IMR-90 (cell line): ENCODE data around the gene LOX. TPM values are rescaled to one million over a fixed set of nuclear protein-coding genes. Genes with fewer than 3 reads are reported as not detected.

Experiments used
- ATAC-seq: fragments of 200-7000 bp; cut with Tn5 transposase; 2 replicates; pipeline ENCODE4 v1.9.1; 2020; ENCODE audit warnings: low read depth, mild to moderate bottlenecking, moderate library complexity
- BruUV-seq: library from RNA; stranded (reverse); fragments of 400-500 nt; replicated peaks from 2 replicates; lab custom pipeline; 2021; lab: Mats Ljungman, UMichigan
- CTCF ChIA-PET: fragments of 300-600 bp; formaldehyde crosslinking; extraction: SDS; loops from one replicate; lab custom pipeline; 2021; ENCODE audit warnings: antibody characterized with exemption; lab: Yijun Ruan, JAX
- POLR2A ChIA-PET: fragments of 300-600 bp; sonication (Branson Sonifier 250); formaldehyde crosslinking; loops from one replicate; lab custom pipeline; 2022; ENCODE audit warnings: antibody characterized with exemption; ENCODE audit not compliant: unreplicated experiment; lab: Charles Lee
- DNase-seq: peaks from one replicate; pipeline ENCODE4 v3.0.0; 2013
- H2AFZ ChIP-seq: replicated peaks from 2 replicates; pipeline ENCODE3; 2013; ENCODE audit warnings: low read length, mild to moderate bottlenecking; ENCODE audit not compliant: poor library complexity
- H2AK5ac ChIP-seq: 2 replicates; pipeline ENCODE4 v1.6.1; 2013; ENCODE audit warnings: low read depth, low read length, inconsistent platforms
- H2AK9ac ChIP-seq: replicated peaks from 2 replicates; pipeline ENCODE3; 2013; ENCODE audit warnings: mild to moderate bottlenecking, low read depth, low read length, moderate library complexity; ENCODE audit not compliant: poor library complexity
- H2BK120ac ChIP-seq: 2 replicates; pipeline ENCODE4 v1.6.1; 2013; ENCODE audit warnings: low read depth, low read length, inconsistent platforms
- H2BK15ac ChIP-seq: 3 replicates; pipeline ENCODE4 v1.6.1; 2013; ENCODE audit warnings: low read depth, low read length, inconsistent platforms
- H2BK20ac ChIP-seq: 2 replicates; pipeline ENCODE4 v1.6.1; 2013; ENCODE audit warnings: low read depth, mild to moderate bottlenecking, inconsistent platforms, low read length, moderate library complexity
- H2BK5ac ChIP-seq: 2 replicates; pipeline ENCODE4 v1.6.1; 2013; ENCODE audit warnings: mild to moderate bottlenecking, low read depth, low read length, inconsistent platforms; ENCODE audit not compliant: poor library complexity, severe bottlenecking
- H3K14ac ChIP-seq: replicated peaks from 2 replicates; pipeline ENCODE4 v1.6.1; 2013; ENCODE audit warnings: low read depth, low read length, inconsistent platforms
- H3K18ac ChIP-seq: 2 replicates; pipeline ENCODE4 v1.6.1; 2013; ENCODE audit warnings: low read depth, low read length, control low read depth
- H3K23ac ChIP-seq: 2 replicates; pipeline ENCODE4 v1.6.1; 2013; ENCODE audit warnings: low read depth, low read length, inconsistent platforms
- H3K27ac ChIP-seq: 2 replicates; pipeline ENCODE4 v1.5.1; 2013; ENCODE audit warnings: mild to moderate bottlenecking, control low read depth, low read length; ENCODE audit not compliant: insufficient read depth
- H3K27me3 ChIP-seq: 2 replicates; pipeline ENCODE4 v1.6.1; 2013; ENCODE audit warnings: low read length; ENCODE audit not compliant: control insufficient read depth, insufficient read depth
- H3K36me3 ChIP-seq: 2 replicates; pipeline ENCODE4 v1.6.1; 2013; ENCODE audit warnings: low read length, mixed read lengths; ENCODE audit not compliant: control insufficient read depth, insufficient read depth
- H3K4ac ChIP-seq: 2 replicates; pipeline ENCODE4 v1.6.1; 2013; ENCODE audit warnings: low read depth, low read length, inconsistent platforms
- H3K4me1 ChIP-seq: 2 replicates; pipeline ENCODE4 v1.6.1; 2013; ENCODE audit warnings: low read length, mixed read lengths; ENCODE audit not compliant: control insufficient read depth, insufficient read depth
- H3K4me2 ChIP-seq: 2 replicates; pipeline ENCODE4 v1.6.1; 2013; ENCODE audit warnings: low read depth, mild to moderate bottlenecking, control low read depth, low read length, moderate library complexity
- H3K4me3 ChIP-seq: 2 replicates; pipeline ENCODE4 v1.5.1; 2013; ENCODE audit warnings: low read depth, mild to moderate bottlenecking, control low read depth, low read length, moderate library complexity; ENCODE audit not compliant: insufficient read depth
- H3K56ac ChIP-seq: 2 replicates; pipeline ENCODE4 v1.6.1; 2013; ENCODE audit warnings: low read length, inconsistent platforms; ENCODE audit not compliant: insufficient read depth; ENCODE audit errors: extremely low read depth
- H3K79me1 ChIP-seq, 2 experiments: 2 replicates each; pipeline ENCODE4 v1.6.1; 2013; ENCODE audit warnings: low read length in 2 of 2, inconsistent platforms in 1 of 2, low read depth in 1 of 2
- H3K9ac ChIP-seq: 2 replicates; pipeline ENCODE4 v1.6.1; 2013; ENCODE audit warnings: low read depth, low read length, control low read depth
- H3K9me1 ChIP-seq: 2 replicates; pipeline ENCODE4 v1.6.1; 2013; ENCODE audit warnings: low read length, inconsistent platforms; ENCODE audit not compliant: insufficient read depth
- H3K9me3 ChIP-seq: 2 replicates; pipeline ENCODE4 v1.6.1; 2013; ENCODE audit warnings: low read length; ENCODE audit not compliant: control insufficient read depth, insufficient read depth
- H4K20me1 ChIP-seq: 2 replicates; pipeline ENCODE4 v1.6.1; 2013; ENCODE audit warnings: low read length, inconsistent platforms; ENCODE audit not compliant: insufficient read depth
- H4K5ac ChIP-seq: 2 replicates; pipeline ENCODE4 v1.6.1; 2013; ENCODE audit warnings: mild to moderate bottlenecking, low read depth, low read length, control low read depth
- H4K8ac ChIP-seq, 2 experiments: 2 replicates each; pipeline ENCODE4 v1.6.1; 2013; ENCODE audit warnings: low read depth in 2 of 2, low read length in 2 of 2, control low read depth in 1 of 2, inconsistent platforms in 1 of 2
- H4K91ac ChIP-seq: 2 replicates; pipeline ENCODE4 v1.6.1; 2013; ENCODE audit warnings: low read depth, low read length, inconsistent platforms; ENCODE audit not compliant: insufficient read depth
- BHLHE40 ChIP-seq: fragments of 150-350 bp; IDR thresholded peaks from 2 replicates; pipeline ENCODE4 v1.6.1; 2016; ENCODE audit warnings: mild to moderate bottlenecking, low read depth, low read length
- CEBPB ChIP-seq: IDR thresholded peaks from 2 replicates; pipeline ENCODE4 v1.6.1; 2012; ENCODE audit warnings: low read depth, low read length, improper control_type of control experiment
- CHD1 ChIP-seq: IDR thresholded peaks from 2 replicates; pipeline ENCODE4 v1.6.1; 2012; ENCODE audit warnings: low read depth, low read length, improper control_type of control experiment
- FOS ChIP-seq: fragments of 150-350 bp; IDR thresholded peaks from 2 replicates; pipeline ENCODE4 v1.6.1; 2016; ENCODE audit warnings: low read depth, low read length
- MAFK ChIP-seq: IDR thresholded peaks from 2 replicates; pipeline ENCODE4 v1.6.1; 2012; ENCODE audit warnings: low read depth, low read length, improper control_type of control experiment
- MAZ ChIP-seq: IDR thresholded peaks from 2 replicates; pipeline ENCODE4 v1.6.1; 2012; ENCODE audit warnings: low read depth, mild to moderate bottlenecking, low read length, improper control_type of control experiment, moderate library complexity, borderline replicate concordance
- MXI1 ChIP-seq: IDR thresholded peaks from 2 replicates; pipeline ENCODE4 v1.6.1; 2012; ENCODE audit warnings: low read depth, mild to moderate bottlenecking, low read length, moderate library complexity, borderline replicate concordance
- NFE2L2 ChIP-seq: fragments of 150-350 bp; IDR thresholded peaks from 2 replicates; pipeline ENCODE4 v1.6.1; 2016; ENCODE audit warnings: low read depth, mild to moderate bottlenecking, low read length
- POLR2A ChIP-seq: IDR thresholded peaks from 2 replicates; pipeline ENCODE4 v1.6.1; 2012; ENCODE audit warnings: mild to moderate bottlenecking, low read depth, low read length
- RAD21 ChIP-seq: IDR thresholded peaks from 2 replicates; pipeline ENCODE4 v1.6.1; 2012; ENCODE audit warnings: low read length, improper control_type of control experiment
- RCOR1 ChIP-seq: IDR thresholded peaks from 2 replicates; pipeline ENCODE4 v1.6.1; 2012; ENCODE audit warnings: mild to moderate bottlenecking, low read length, improper control_type of control experiment; ENCODE audit not compliant: insufficient replicate concordance
- RFX5 ChIP-seq: IDR thresholded peaks from 2 replicates; pipeline ENCODE4 v1.8.0; 2012; ENCODE audit warnings: low read depth, mild to moderate bottlenecking, low read length, moderate library complexity
- SMC3 ChIP-seq: fragments of 150-350 bp; IDR thresholded peaks from 2 replicates; pipeline ENCODE4 v1.6.1; 2016; ENCODE audit warnings: low read depth, mild to moderate bottlenecking, antibody characterized with exemption, low read length, moderate library complexity
- WGBS, 2 experiments: methylation state at CpG; one replicate each; pipeline versions ENCODE4 v1.1.5 to v1.1.7; 2013; ENCODE audit warnings: missing lambda C conversion rate in 2 of 2; ENCODE audit not compliant: insufficient read length in 1 of 2; ENCODE audit errors: extremely low coverage in 2 of 2; 5-methylcytosine and 5-hydroxymethylcytosine counted together
- dilution Hi-C: fragments of 300-500 bp; cut with HindIII; formaldehyde crosslinking; loops from one replicate; pipeline ENCODE4 v1.14.3; 2018; ENCODE audit warnings: low sequenced_read_pairs; ENCODE audit not compliant: unreplicated experiment
- in situ Hi-C: fragments of 300-500 bp; cut with MboI; formaldehyde crosslinking; loops from 3 replicates; pipeline ENCODE4 v1.14.3; 2019; ENCODE audit warnings: low sequenced_read_pairs, inconsistent platforms, mixed read lengths
- intact Hi-C: fragments of 100-400 bp; cut with micrococcal nuclease; formaldehyde crosslinking; loops from 2 replicates; pipeline ENCODE4 v1.10.0; 2022
- polyA plus RNA-seq, 3 experiments: library from polyadenylated mRNA; depleted of rRNA; stranded (reverse); fragments of >200 nt; gene quantifications; 2 replicates each; pipeline ENCODE4 v1.2.3, GENCODE V29; 2012; ENCODE audit warnings: low replicate concordance in 1 of 3
- total RNA-seq: library from RNA; depleted of rRNA; stranded (reverse); fragments of >200 nt; gene quantifications from 2 replicates; pipeline ENCODE4 v1.2.3, GENCODE V29; 2012
- TF ChIP-seq, protein P1 (sequence below): conservative IDR thresholded peaks from 2 replicates; pipeline ENCODE4 v1.5.1; 2012; ENCODE audit warnings: mild to moderate bottlenecking, low read depth, low read length, improper control_type of control experiment
- TF ChIP-seq, protein P2 (sequence below): fragments of 150-350 bp; IDR thresholded peaks from 2 replicates; pipeline ENCODE4 v1.6.1; 2017; ENCODE audit warnings: mild to moderate bottlenecking, antibody characterized with exemption, low read length, low read depth
- TF ChIP-seq, protein P3 (sequence below): fragments of 150-350 bp; IDR thresholded peaks from 2 replicates; pipeline ENCODE4 v1.6.1; 2016; ENCODE audit warnings: low read depth, mild to moderate bottlenecking, low read length, moderate library complexity, borderline replicate concordance

The LOX gene
- total and polyA plus RNA-seq, 2 of the 4 experiments (the other 2 are of a cell fraction) = 277 to 662 TPM

DNA sequence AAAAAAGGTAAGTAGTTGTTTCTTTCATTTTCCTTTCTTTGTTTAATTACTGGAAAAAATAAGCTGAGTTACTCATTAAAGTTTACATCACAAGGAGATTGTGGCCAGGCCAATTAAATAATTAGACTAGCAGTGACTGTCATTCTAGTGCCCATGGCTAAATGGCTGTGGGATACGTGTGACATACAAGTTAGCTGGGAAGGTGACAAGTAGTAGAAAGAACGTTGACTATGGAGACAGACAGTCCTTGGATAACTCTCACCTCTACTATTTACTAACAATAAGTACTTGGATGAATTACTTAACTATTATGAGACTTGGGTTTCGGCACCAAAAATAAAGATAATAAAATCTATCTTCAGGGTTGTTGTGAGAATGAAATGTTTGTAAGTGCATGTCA lies 7.0 kb upstream of the LOX start:
- POLR2A ChIA-PET = no interaction called here
- Histone ChIP-seq H3K36me3 (no peaks in the 10 kb centered on the region), H2BK5ac (no peak overlapping the region), H3K27ac (no peak overlapping the region), H3K79me1 (peaks cover 6 to 8% of the 10 kb centered on the region in 2 experiments), H3K4ac (no peak overlapping the region), H3K9ac (no peak overlapping the region), H3K4me3 (no peak overlapping the region), H3K27me3 (no peaks in the 10 kb centered on the region), H4K91ac (peak overlapping the region; percentile 52; the same call in 1 of the 2 replicates), H2AK5ac (0 out of 2 replicates have a peak overlapping the region, but pooled peaks have one; percentile 66), H4K5ac (no peak overlapping the region), H3K9me3 (no peaks in the 10 kb centered on the region), H4K20me1 (no peaks in the 10 kb centered on the region), H2BK120ac (peak overlapping the region; percentile 23; the same call in 1 of the 2 replicates), H3K56ac (no peak overlapping the region), H3K9me1 (peaks cover 3% of the 10 kb centered on the region; the same call in 1 of the 2 replicates), H3K4me2 (no peak overlapping the region), H3K23ac (no peak overlapping the region), H2BK20ac (peak overlapping the region; percentile 43; the same call in 1 of the 2 replicates), H3K14ac (peak overlapping the region; percentile 56; the same call in 1 of the 2 replicates), H3K4me1 (peaks cover 3% of the 10 kb centered on the region; the same call in 1 of the 2 replicates), H4K8ac (no peak overlapping the region), H2AFZ (no peak overlapping the region), H2BK15ac (no peak overlapping the region; the same call in 2 of the 3 replicates), H2AK9ac (no peak overlapping the region), H3K18ac (no peak overlapping the region; the same call in 1 of the 2 replicates)
- intact Hi-C loops = no loop called here
- DNase-seq (no peak), ATAC-seq (no peak)
- dilution Hi-C loops = no loop called here
- no CpG with 5 or more reads among the region's 3 CpGs for WGBS, 2 experiments
- in situ Hi-C loops = no loop called here
- BruUV-seq = no TSS peak
- CTCF ChIA-PET = interaction anchor here (1.2 kb wide), 1 partner anchor 9 kb away, joined by 3 read pairs; no protein-coding TSS in a partner anchor
- TF ChIP-seq MAZ (no peak), FOS (no peak), RFX5 (no peak), MXI1 (no peak), CHD1 (no peak), BHLHE40 (no peak), NFE2L2 (no peak), POLR2A (no peak), CEBPB (no peak), RAD21 (no peak), SMC3 (no peak), RCOR1 (no peak), MAFK (no peak)
- TF ChIP-seq, protein P1, sequence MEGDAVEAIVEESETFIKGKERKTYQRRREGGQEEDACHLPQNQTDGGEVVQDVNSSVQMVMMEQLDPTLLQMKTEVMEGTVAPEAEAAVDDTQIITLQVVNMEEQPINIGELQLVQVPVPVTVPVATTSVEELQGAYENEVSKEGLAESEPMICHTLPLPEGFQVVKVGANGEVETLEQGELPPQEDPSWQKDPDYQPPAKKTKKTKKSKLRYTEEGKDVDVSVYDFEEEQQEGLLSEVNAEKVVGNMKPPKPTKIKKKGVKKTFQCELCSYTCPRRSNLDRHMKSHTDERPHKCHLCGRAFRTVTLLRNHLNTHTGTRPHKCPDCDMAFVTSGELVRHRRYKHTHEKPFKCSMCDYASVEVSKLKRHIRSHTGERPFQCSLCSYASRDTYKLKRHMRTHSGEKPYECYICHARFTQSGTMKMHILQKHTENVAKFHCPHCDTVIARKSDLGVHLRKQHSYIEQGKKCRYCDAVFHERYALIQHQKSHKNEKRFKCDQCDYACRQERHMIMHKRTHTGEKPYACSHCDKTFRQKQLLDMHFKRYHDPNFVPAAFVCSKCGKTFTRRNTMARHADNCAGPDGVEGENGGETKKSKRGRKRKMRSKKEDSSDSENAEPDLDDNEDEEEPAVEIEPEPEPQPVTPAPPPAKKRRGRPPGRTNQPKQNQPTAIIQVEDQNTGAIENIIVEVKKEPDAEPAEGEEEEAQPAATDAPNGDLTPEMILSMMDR = no peak
- TF ChIP-seq, protein P2, sequence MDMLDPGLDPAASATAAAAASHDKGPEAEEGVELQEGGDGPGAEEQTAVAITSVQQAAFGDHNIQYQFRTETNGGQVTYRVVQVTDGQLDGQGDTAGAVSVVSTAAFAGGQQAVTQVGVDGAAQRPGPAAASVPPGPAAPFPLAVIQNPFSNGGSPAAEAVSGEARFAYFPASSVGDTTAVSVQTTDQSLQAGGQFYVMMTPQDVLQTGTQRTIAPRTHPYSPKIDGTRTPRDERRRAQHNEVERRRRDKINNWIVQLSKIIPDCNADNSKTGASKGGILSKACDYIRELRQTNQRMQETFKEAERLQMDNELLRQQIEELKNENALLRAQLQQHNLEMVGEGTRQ = no peak
- TF ChIP-seq, protein P3, sequence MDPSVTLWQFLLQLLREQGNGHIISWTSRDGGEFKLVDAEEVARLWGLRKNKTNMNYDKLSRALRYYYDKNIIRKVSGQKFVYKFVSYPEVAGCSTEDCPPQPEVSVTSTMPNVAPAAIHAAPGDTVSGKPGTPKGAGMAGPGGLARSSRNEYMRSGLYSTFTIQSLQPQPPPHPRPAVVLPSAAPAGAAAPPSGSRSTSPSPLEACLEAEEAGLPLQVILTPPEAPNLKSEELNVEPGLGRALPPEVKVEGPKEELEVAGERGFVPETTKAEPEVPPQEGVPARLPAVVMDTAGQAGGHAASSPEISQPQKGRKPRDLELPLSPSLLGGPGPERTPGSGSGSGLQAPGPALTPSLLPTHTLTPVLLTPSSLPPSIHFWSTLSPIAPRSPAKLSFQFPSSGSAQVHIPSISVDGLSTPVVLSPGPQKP = no peak
